Measurements from ENCODE around the gene INO80C. TPM values are rescaled to one million over a fixed set of nuclear protein-coding genes. Genes with fewer than 3 reads are reported as not detected.
A peak's percentile ranks its signal among the peaks of the same experiment; 100 is the strongest.

Gene INO80C
- total RNA-seq, 1 experiment from 2014 or later = 7.3 TPM

- H3K4me1 ChIP-seq = no peaks in the 10 kb centered on the region
- no peaks in the 10 kb centered on the region for H3K36me3 ChIP-seq
- H3K4me3 ChIP-seq = no peak overlapping the region
- no peaks in the 10 kb centered on the region for H3K9me3 ChIP-seq (replicated peaks)
- no peak overlapping the region for H3K27ac ChIP-seq
- no peak for DNase-seq
- H3K27me3 ChIP-seq = no peaks in the 10 kb centered on the region
These were observed 53.9 kb downstream of the INO80C start for GRCh38 chr18:35443847-35444246.

DNA sequence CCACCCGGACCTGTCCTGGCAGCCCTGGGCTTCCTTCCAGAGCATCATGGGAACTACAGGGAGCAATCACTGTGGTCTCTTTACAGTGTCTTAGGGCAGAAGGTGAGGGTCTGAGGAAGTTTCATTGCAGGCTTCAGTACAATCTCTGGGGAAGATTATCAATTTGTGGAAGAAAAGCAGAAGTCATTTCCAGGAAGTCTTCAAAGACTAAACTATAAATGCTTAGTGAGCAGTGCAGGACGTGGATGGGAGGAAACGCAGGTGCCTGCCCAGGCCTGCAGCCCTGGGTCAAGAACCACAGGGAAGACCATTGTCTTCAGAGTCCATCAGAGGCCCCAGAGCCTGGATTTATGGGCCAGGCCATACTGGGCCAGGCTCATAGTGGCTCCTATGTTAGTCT, 54.3 kb downstream of the INO80C start:
- H3K27ac ChIP-seq = no peak overlapping the region
- H3K36me3 ChIP-seq = no peaks in the 10 kb centered on the region
- no peaks in the 10 kb centered on the region for H3K9me3 ChIP-seq (replicated peaks)
- no peaks in the 10 kb centered on the region for H3K27me3 ChIP-seq
- no peak for DNase-seq
- no peak overlapping the region for H3K4me3 ChIP-seq
- no peaks in the 10 kb centered on the region for H3K4me1 ChIP-seq

DNA sequence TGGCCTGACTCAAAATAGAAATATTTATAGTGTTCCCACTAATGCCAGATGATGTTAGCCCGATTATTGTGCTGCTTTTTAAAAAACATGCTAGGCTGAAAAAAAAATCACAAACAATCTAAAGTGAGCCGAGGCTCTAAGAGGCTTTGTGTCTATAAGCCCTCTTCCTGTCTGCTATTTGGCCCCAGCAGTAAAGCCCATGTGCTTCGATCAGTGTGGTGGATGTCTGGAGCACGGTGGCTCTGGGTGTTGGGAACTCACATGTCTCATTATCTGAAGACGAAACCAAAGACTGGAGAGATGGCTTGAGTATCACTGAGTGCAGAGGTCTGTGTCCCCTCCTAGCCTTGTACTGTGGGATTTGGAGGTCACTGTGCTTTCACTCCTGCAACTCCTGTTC, 55.1 kb downstream of the INO80C start:
- Histone ChIP-seq H3K27ac (no peak overlapping the region), H3K27me3 (no peaks in the 10 kb centered on the region), H3K4me1 (no peaks in the 10 kb centered on the region), H3K36me3 (no peaks in the 10 kb centered on the region), H3K9me3 (replicated peaks) (no peaks in the 10 kb centered on the region), H3K4me3 (no peak overlapping the region)
- no peak for DNase-seq

DNA sequence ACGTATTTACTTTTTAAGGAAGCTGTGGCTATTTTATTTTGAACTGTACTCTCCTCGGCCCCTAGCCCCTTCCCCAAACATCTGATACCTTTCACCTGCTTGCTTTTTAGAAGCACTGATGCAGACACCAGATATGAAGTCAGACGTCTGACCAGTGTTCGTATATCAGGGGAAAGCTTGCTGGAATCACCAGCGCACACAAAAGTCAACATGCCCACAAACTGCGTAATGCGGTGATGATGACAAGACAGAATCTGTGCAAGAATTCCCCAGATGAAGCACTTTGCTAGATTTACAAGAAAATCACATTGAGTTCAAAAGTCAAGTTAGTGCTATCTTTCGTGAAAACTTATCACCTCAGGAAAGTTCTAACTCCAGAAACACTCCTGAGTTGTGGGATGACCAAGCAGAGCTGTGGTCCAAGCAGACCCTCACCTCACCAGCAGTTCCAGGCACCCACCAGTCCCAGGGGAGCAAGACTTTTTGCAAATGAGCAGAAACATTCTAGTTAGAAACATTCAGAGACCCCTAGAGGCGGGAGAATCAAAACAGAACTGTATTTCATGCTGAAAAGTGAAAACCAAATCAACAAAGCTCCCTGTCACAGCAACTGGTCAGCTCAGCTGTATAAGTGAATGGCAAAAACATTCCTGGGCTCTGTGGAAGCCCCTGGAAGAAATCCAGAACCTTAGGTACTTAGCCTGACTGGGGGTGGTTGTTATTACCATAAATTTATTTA, 55.7 kb downstream of the INO80C start:
- H3K27ac ChIP-seq = no peak overlapping the region
- no peak for DNase-seq

DNA sequence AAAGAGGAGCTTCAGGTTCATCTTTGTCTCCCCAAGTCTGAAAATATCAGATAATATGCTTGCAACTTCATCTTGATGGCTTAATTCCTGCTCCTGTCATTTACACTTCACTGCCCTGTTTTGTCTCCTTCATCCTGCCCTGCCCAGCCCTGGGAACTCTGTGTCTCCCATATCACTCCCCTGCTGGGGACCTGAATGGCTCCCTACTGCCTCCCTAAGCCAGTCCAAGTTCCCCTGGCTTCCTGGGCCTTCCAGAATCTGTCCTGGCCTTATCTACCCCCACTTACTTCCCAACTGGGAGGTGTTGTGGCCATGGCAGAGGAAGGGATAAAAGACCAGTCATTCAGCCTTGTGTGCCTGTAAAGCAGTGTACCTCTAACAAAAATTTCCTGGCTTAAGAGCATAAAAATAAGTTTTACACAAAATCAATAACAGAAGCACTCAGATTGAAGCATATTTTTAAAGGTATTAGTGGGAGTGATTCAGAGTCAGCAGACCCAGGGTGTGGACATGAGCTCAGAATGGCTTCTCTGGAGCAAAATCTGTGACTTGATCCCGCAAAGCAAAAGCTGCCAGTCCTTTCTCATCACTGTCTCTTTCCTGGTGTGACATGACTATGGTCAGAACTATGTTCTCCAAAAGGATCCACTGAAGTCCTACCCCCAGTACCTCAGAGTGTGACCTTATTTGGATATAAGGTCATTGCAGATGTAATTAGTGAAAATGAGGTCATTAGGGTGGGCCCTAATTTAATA, 59.1 kb downstream of the INO80C start:
- Histone ChIP-seq H3K27me3 (no peaks in the 10 kb centered on the region), H3K27ac (no peak overlapping the region), H3K9me3 (replicated peaks) (no peaks in the 10 kb centered on the region), H3K4me3 (no peak overlapping the region), H3K4me1 (no peaks in the 10 kb centered on the region), H3K36me3 (no peaks in the 10 kb centered on the region)
- DNase-seq = no peak

More for the DNA sequence above, 55.7 kb downstream of the INO80C start:
- Histone ChIP-seq H3K36me3 (no peaks in the 10 kb centered on the region), H3K27me3 (no peaks in the 10 kb centered on the region), H3K4me3 (no peak overlapping the region), H3K4me1 (no peaks in the 10 kb centered on the region), H3K9me3 (replicated peaks) (no peaks in the 10 kb centered on the region)

- Histone ChIP-seq H3K27ac (no peak overlapping the region), H3K9me3 (replicated peaks) (no peaks in the 10 kb centered on the region), H3K36me3 (no peaks in the 10 kb centered on the region), H3K27me3 (no peaks in the 10 kb centered on the region), H3K4me3 (no peak overlapping the region), H3K4me1 (no peaks in the 10 kb centered on the region)
- DNase-seq = no peak
These were observed 59.9 kb downstream of the INO80C start for GRCh38 chr18:35437836-35438235.

GRCh38 chr18:35436076-35436649, 61.6 kb downstream of the INO80C start:
- no peaks in the 10 kb centered on the region for H3K27me3 ChIP-seq
- H3K36me3 ChIP-seq = no peaks in the 10 kb centered on the region
- DNase-seq = no peak
- no peak overlapping the region for H3K4me3 ChIP-seq
- H3K4me1 ChIP-seq = no peaks in the 10 kb centered on the region
- no peaks in the 10 kb centered on the region for H3K9me3 ChIP-seq (replicated peaks)
- H3K27ac ChIP-seq = no peak overlapping the region

- Histone ChIP-seq H3K9me3 (replicated peaks) (no peaks in the 10 kb centered on the region), H3K4me3 (no peak overlapping the region), H3K27ac (no peak overlapping the region), H3K27me3 (no peaks in the 10 kb centered on the region), H3K36me3 (no peaks in the 10 kb centered on the region), H3K4me1 (no peaks in the 10 kb centered on the region)
- DNase-seq = no peak
These were observed 62.4 kb downstream of the INO80C start for GRCh38 chr18:35435401-35435800.

- no peak overlapping the region for H3K27ac ChIP-seq
- DNase-seq = no peak
- no peaks in the 10 kb centered on the region for H3K4me1 ChIP-seq
- no peaks in the 10 kb centered on the region for H3K9me3 ChIP-seq (replicated peaks)
- no peaks in the 10 kb centered on the region for H3K27me3 ChIP-seq
- H3K4me3 ChIP-seq = no peak overlapping the region
- H3K36me3 ChIP-seq = no peaks in the 10 kb centered on the region
These were observed 65.2 kb downstream of the INO80C start for GRCh38 chr18:35432565-35433001.

DNA sequence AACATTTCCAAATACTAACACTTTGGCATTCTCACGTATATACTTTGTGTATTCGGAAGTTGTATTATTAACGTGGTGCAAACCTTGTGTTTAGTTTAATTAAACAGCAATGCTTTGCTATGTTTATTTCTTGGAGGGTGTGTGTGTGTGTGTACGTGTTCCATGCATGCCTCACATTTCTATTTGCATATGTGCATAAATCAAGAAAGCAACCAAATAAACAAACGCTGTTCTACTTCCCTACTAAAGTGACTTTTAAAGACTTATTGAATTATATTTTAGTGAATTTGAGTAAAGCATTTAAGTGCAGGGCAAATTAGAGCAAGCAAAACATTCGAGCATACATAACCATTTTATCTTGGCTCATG, 66.4 kb downstream of the INO80C start:
- DNase-seq = no peak
- Histone ChIP-seq H3K9me3 (replicated peaks) (no peaks in the 10 kb centered on the region), H3K4me1 (no peaks in the 10 kb centered on the region), H3K27ac (no peak overlapping the region), H3K27me3 (no peaks in the 10 kb centered on the region), H3K36me3 (no peaks in the 10 kb centered on the region), H3K4me3 (no peak overlapping the region)

- H3K36me3 ChIP-seq = no peaks in the 10 kb centered on the region
- no peaks in the 10 kb centered on the region for H3K9me3 ChIP-seq (replicated peaks)
- H3K4me1 ChIP-seq = no peaks in the 10 kb centered on the region
- no peak overlapping the region for H3K4me3 ChIP-seq
- no peak overlapping the region for H3K27ac ChIP-seq
- no peak for DNase-seq
- H3K27me3 ChIP-seq = no peaks in the 10 kb centered on the region
These were observed 66.9 kb downstream of the INO80C start for GRCh38 chr18:35430721-35431373.

GRCh38 chr18:35426786-35427185, 71.0 kb downstream of the INO80C start:
- no peaks in the 10 kb centered on the region for H3K27me3 ChIP-seq
- no peak overlapping the region for H3K27ac ChIP-seq
- H3K9me3 ChIP-seq (replicated peaks) = no peaks in the 10 kb centered on the region
- no peak for DNase-seq
- no peak overlapping the region for H3K4me3 ChIP-seq
- H3K36me3 ChIP-seq = no peaks in the 10 kb centered on the region
- no peaks in the 10 kb centered on the region for H3K4me1 ChIP-seq

- H3K4me3 ChIP-seq = no peak overlapping the region
- no peak for DNase-seq
- no peaks in the 10 kb centered on the region for H3K4me1 ChIP-seq
- no peaks in the 10 kb centered on the region for H3K9me3 ChIP-seq (replicated peaks)
- H3K27ac ChIP-seq = no peak overlapping the region
- no peaks in the 10 kb centered on the region for H3K27me3 ChIP-seq
- H3K36me3 ChIP-seq = no peaks in the 10 kb centered on the region
These were observed 73.4 kb downstream of the INO80C start for GRCh38 chr18:35424356-35424755.

DNA sequence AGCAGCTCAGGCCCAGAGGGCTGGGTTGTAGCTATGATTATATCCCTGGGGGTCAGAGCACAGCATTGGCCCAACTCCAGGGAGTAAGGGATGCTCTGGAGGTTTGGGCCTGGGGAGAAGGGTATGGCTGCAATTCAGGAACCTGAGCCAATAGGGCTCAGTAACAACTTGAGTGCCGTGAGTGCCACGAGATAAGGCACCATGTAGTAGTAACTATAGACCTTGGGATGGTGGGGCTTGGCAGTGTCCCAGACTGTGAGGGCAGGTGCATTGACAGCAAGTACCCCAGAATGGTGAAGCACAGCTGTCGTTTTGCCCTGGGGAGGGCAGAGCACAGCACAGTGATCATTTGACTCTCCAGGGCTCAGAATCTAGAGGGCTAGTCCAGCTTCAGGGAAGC, 75.5 kb downstream of the INO80C start:
- H3K27me3 ChIP-seq = no peaks in the 10 kb centered on the region
- H3K9me3 ChIP-seq (replicated peaks) = no peaks in the 10 kb centered on the region
- no peaks in the 10 kb centered on the region for H3K36me3 ChIP-seq
- no peaks in the 10 kb centered on the region for H3K4me1 ChIP-seq
- no peak overlapping the region for H3K27ac ChIP-seq
- H3K4me3 ChIP-seq = no peak overlapping the region
- DNase-seq = peak in 1 of 2 experiments; percentile 28

DNA sequence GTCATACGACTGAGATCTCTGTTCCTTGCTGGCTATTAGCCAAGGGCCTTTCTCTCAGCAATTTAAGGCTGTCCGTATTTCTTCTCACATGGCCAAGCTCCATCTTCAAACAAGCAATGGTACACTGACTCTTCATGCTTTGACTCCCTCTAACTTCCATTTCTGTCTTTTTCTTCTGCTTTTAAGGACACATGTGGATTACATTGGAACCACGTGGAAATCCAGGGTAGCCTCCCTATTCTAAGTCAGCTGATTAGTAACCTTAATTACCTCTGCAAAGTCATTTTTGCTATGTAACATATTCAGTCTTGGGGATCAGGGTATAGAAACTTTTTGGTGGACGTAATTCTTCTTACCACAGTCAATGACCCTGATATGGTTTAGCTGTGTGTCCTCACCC, 79.2 kb downstream of the INO80C start:
- Histone ChIP-seq H3K36me3 (no peaks in the 10 kb centered on the region), H3K9me3 (replicated peaks) (no peaks in the 10 kb centered on the region), H3K4me1 (no peaks in the 10 kb centered on the region), H3K27ac (no peak overlapping the region), H3K4me3 (no peak overlapping the region), H3K27me3 (no peaks in the 10 kb centered on the region)
- DNase-seq = no peak
